WTC11 (cell line): ENCODE measurements around the gene CDC5L. TPM values are rescaled to one million over a fixed set of nuclear protein-coding genes. Genes with fewer than 3 reads are reported as not detected.

Experiments used
- ATAC-seq: fragments of 200-7000 bp; cut with Tn5 transposase; 2 replicates; pipeline ENCODE4 v1.10.0; 2021; ENCODE audit warnings: mild to moderate bottlenecking, moderate library complexity
- CTCF ChIA-PET: fragments of 300-600 bp; sonication (Branson Sonifier 250); formaldehyde crosslinking; loops from one replicate; lab custom pipeline; 2021; ENCODE audit warnings: antibody characterized with exemption; lab: Charles Lee
- POLR2A ChIA-PET: fragments of 350-600 bp; sonication (Branson Sonifier 250); formaldehyde crosslinking; loops from one replicate; lab custom pipeline; 2021; ENCODE audit warnings: antibody characterized with exemption; lab: Charles Lee
- DNase-seq: peaks from one replicate; pipeline ENCODE4 v3.0.0; 2021; ENCODE audit warnings: low spot score
- H3K27ac Mint-ChIP-seq: 2 replicates; pipeline ENCODE4 v1.8.0; 2021; ENCODE audit warnings: mixed read lengths
- H3K27me3 Mint-ChIP-seq: 2 replicates; pipeline ENCODE4 v1.8.0; 2021; ENCODE audit warnings: low read depth, mild to moderate bottlenecking, moderate library complexity, mixed read lengths
- H3K36me3 Mint-ChIP-seq: 2 replicates; pipeline ENCODE4 v1.8.0; 2021; ENCODE audit warnings: mixed read lengths
- H3K4me1 Mint-ChIP-seq: 2 replicates; pipeline ENCODE4 v1.8.0; 2022; ENCODE audit warnings: mixed read lengths
- H3K4me3 Mint-ChIP-seq: 2 replicates; pipeline ENCODE4 v1.8.0; 2021; ENCODE audit warnings: mild to moderate bottlenecking, moderate library complexity, mixed read lengths
- H3K9me3 Mint-ChIP-seq: 2 replicates; pipeline ENCODE4 v1.8.0; 2021; ENCODE audit warnings: mixed read lengths
- CBFB ChIP-seq: sonication (generic); formaldehyde crosslinking; IDR thresholded peaks from 2 replicates; pipeline ENCODE4 v1.8.1; 2022; ENCODE audit warnings: mild to moderate bottlenecking, low read depth, missing genetic modification reagents
- CDX4 ChIP-seq: fragments of 250-450 bp; sonication (Bioruptor Pico); IDR thresholded peaks from 2 replicates; pipeline ENCODE4 v1.9.0; 2021; ENCODE audit warnings: moderate library complexity, mild to moderate bottlenecking, inconsistent platforms, borderline replicate concordance
- CREM ChIP-seq: sonication (generic); formaldehyde crosslinking; IDR thresholded peaks from 2 replicates; pipeline ENCODE4 v1.8.1; 2022; ENCODE audit warnings: mild to moderate bottlenecking, missing genetic modification reagents, moderate library complexity
- E2F1 ChIP-seq: sonication (generic); formaldehyde crosslinking; IDR thresholded peaks from 2 replicates; pipeline ENCODE4 v1.8.0; 2022; ENCODE audit warnings: mild to moderate bottlenecking, missing genetic modification reagents
- ERG ChIP-seq: fragments of 250-450 bp; sonication (Bioruptor Pico); IDR thresholded peaks from 2 replicates; pipeline ENCODE4 v1.8.0; 2021; ENCODE audit warnings: mild to moderate bottlenecking
- ESRRA ChIP-seq: sonication (generic); formaldehyde crosslinking; IDR thresholded peaks from 2 replicates; pipeline ENCODE4 v1.8.1; 2022; ENCODE audit warnings: mild to moderate bottlenecking, missing genetic modification reagents, borderline replicate concordance
- FOXK1 ChIP-seq: sonication (generic); formaldehyde crosslinking; IDR thresholded peaks from 2 replicates; pipeline ENCODE4 v1.8.0; 2022; ENCODE audit warnings: mild to moderate bottlenecking, moderate library complexity, missing genetic modification reagents
- GRHL2 ChIP-seq: fragments of 250-450 bp; sonication (Bioruptor Pico); IDR thresholded peaks from 2 replicates; pipeline ENCODE4 v1.8.0; 2022; ENCODE audit warnings: mild to moderate bottlenecking, moderate library complexity; ENCODE audit not compliant: insufficient replicate concordance, severe bottlenecking
- GTF2I ChIP-seq: fragments of 250-450 bp; sonication (Bioruptor Pico); conservative IDR thresholded peaks from 2 replicates; pipeline ENCODE4 v1.4.0; 2021; ENCODE audit warnings: mild to moderate bottlenecking
- JAZF1 ChIP-seq: fragments of 250-450 bp; sonication (Bioruptor Pico); IDR thresholded peaks from 2 replicates; pipeline ENCODE4 v1.9.0; 2021; ENCODE audit warnings: moderate library complexity, mild to moderate bottlenecking, inconsistent platforms
- MAX ChIP-seq: sonication (generic); formaldehyde crosslinking; IDR thresholded peaks from 2 replicates; pipeline ENCODE4 v1.8.0; 2022; ENCODE audit warnings: mild to moderate bottlenecking, missing genetic modification reagents
- MXD4 ChIP-seq: fragments of 250-450 bp; sonication (Bioruptor Pico); IDR thresholded peaks from 2 replicates; pipeline ENCODE4 v1.8.0; 2021; ENCODE audit warnings: mild to moderate bottlenecking, moderate library complexity, borderline replicate concordance
- NR3C1 ChIP-seq: sonication (generic); formaldehyde crosslinking; conservative IDR thresholded peaks from 2 replicates; pipeline ENCODE4 v1.8.1; 2023; ENCODE audit warnings: low read depth, mild to moderate bottlenecking, missing genetic modification reagents
- PRDM15 ChIP-seq: sonication (generic); formaldehyde crosslinking; IDR thresholded peaks from 2 replicates; pipeline ENCODE4 v1.8.0; 2022; ENCODE audit warnings: missing genetic modification reagents
- SMAD3 ChIP-seq: sonication (generic); formaldehyde crosslinking; IDR thresholded peaks from 2 replicates; pipeline ENCODE4 v1.8.0; 2022; ENCODE audit warnings: missing genetic modification reagents, mild to moderate bottlenecking, borderline replicate concordance
- TP53 ChIP-seq: sonication (generic); formaldehyde crosslinking; IDR thresholded peaks from 2 replicates; pipeline ENCODE4 v1.8.1; 2023; ENCODE audit warnings: mild to moderate bottlenecking, missing genetic modification reagents
- USF1 ChIP-seq: sonication (generic); formaldehyde crosslinking; IDR thresholded peaks from 2 replicates; pipeline ENCODE4 v1.8.0; 2022; ENCODE audit warnings: mild to moderate bottlenecking, missing genetic modification reagents
- ZNF138 ChIP-seq: sonication (generic); formaldehyde crosslinking; conservative IDR thresholded peaks from 2 replicates; pipeline ENCODE4 v1.8.1; 2022; ENCODE audit warnings: mild to moderate bottlenecking, moderate library complexity, missing genetic modification reagents
- ZNF263 ChIP-seq: sonication (generic); formaldehyde crosslinking; IDR thresholded peaks from 2 replicates; pipeline ENCODE4 v1.8.1; 2022; ENCODE audit warnings: low read depth, mild to moderate bottlenecking, moderate library complexity, missing genetic modification reagents
- ZNF423 ChIP-seq: fragments of 250-450 bp; sonication (Bioruptor Pico); IDR thresholded peaks from 2 replicates; pipeline ENCODE4 v2.1.2; 2022; ENCODE audit warnings: mild to moderate bottlenecking, moderate library complexity
- ZNF671 ChIP-seq: fragments of 250-450 bp; sonication (Bioruptor Pico); IDR thresholded peaks from 2 replicates; pipeline ENCODE4 v1.8.0; 2021; ENCODE audit warnings: mild to moderate bottlenecking
- total RNA-seq: library from RNA; stranded (reverse); gene quantifications from 3 replicates; pipeline ENCODE4 v1.2.3, GENCODE V29; 2021

Gene CDC5L
- total RNA-seq, 1 experiment from 2014 or later, result 23.5 TPM

- no peak for TF ChIP-seq GTF2I (CRISPR knock-in tag)
- no peak for TF ChIP-seq ESRRA (CRISPR knock-in tag)
- no peak for TF ChIP-seq GRHL2
Observed at GRCh38 chr6:44359973-44360372, 27.5 kb upstream of the CDC5L start (continued).

- H3K4me1 Mint-ChIP-seq, result peaks cover 4% of the 10 kb centered on the region; the same call in 1 of the 2 replicates
- CTCF ChIA-PET, result no interaction called here
Observed at GRCh38 chr6:44361947-44362346, 25.6 kb upstream of the CDC5L start.

GRCh38 chr6:44363377-44363926 is 24.1 kb upstream of the CDC5L start:
- ATAC-seq (no peak), DNase-seq (no peak)
- H3K9me3 Mint-ChIP-seq, result no peaks in the 10 kb centered on the region; the same call in 1 of the 2 replicates
- H3K36me3 Mint-ChIP-seq, result no peaks in the 10 kb centered on the region
- peaks cover 4% of the 10 kb centered on the region; the same call in 1 of the 2 replicates for H3K27me3 Mint-ChIP-seq
- peaks cover 4% of the 10 kb centered on the region; the same call in 1 of the 2 replicates for H3K4me1 Mint-ChIP-seq
- ChIA-PET POLR2A (no interaction called here), CTCF (no interaction called here)
- H3K4me3 Mint-ChIP-seq, result no peak overlapping the region
- no peak for TF ChIP-seq NR3C1 (CRISPR knock-in tag)
- TF ChIP-seq MAX (CRISPR knock-in tag), result no peak
- TF ChIP-seq JAZF1 (CRISPR knock-in tag), result no peak
- H3K27ac Mint-ChIP-seq, result no peak overlapping the region

More at GRCh38 chr6:44361947-44362346, 25.6 kb upstream of the CDC5L start:
- Mint-ChIP-seq H3K4me3 (no peak overlapping the region), H3K36me3 (no peaks in the 10 kb centered on the region), H3K27ac (no peak overlapping the region), H3K9me3 (no peaks in the 10 kb centered on the region; the same call in 1 of the 2 replicates), H3K27me3 (peaks cover 11% of the 10 kb centered on the region; the same call in 1 of the 2 replicates)
- POLR2A ChIA-PET, result no interaction called here
- DNase-seq (no peak), ATAC-seq (no peak)
- no peak for TF ChIP-seq MXD4
- TF ChIP-seq ERG (CRISPR knock-in tag), result no peak
- TF ChIP-seq CDX4, result no peak
- no peak for TF ChIP-seq ZNF263 (CRISPR knock-in tag)

GRCh38 chr6:44366781-44367180 is 20.7 kb upstream of the CDC5L start:
- Mint-ChIP-seq H3K9me3 (no peaks in the 10 kb centered on the region), H3K27ac (no peak overlapping the region), H3K27me3 (no peaks in the 10 kb centered on the region; the same call in 1 of the 2 replicates), H3K36me3 (no peaks in the 10 kb centered on the region), H3K4me1 (peaks cover 4% of the 10 kb centered on the region; the same call in 1 of the 2 replicates), H3K4me3 (no peak overlapping the region)
- POLR2A ChIA-PET, result no interaction called here
- DNase-seq, result no peak
- ATAC-seq, result no peak
- CTCF ChIA-PET, result no interaction called here
- TF ChIP-seq FOXK1 (CRISPR knock-in tag), result no peak
- no peak for TF ChIP-seq TP53 (CRISPR knock-in tag)
- no peak for TF ChIP-seq PRDM15 (CRISPR knock-in tag)
- no peak for TF ChIP-seq CBFB (CRISPR knock-in tag)
- no peak for TF ChIP-seq CREM (CRISPR knock-in tag)
- no peak for TF ChIP-seq ZNF138 (CRISPR knock-in tag)
- TF ChIP-seq SMAD3 (CRISPR knock-in tag), result no peak
- no peak for TF ChIP-seq ERG (CRISPR knock-in tag)
- no peak for TF ChIP-seq ZNF423 (CRISPR knock-in tag)
- TF ChIP-seq E2F1 (CRISPR knock-in tag), result no peak
- TF ChIP-seq USF1 (CRISPR knock-in tag), result no peak
- TF ChIP-seq ZNF671 (CRISPR knock-in tag), result no peak
